ENCODE data around the gene CPM. TPM values are rescaled to one million over a fixed set of nuclear protein-coding genes. Genes with fewer than 3 reads are reported as not detected.

Gene CPM
- total and polyA plus RNA-seq, 10 of the 15 experiments (the other 5 are each of a cell fraction or from before 2014, with no cell fraction given), result 0.06 to 1.7 (median 0.41) TPM

DNA sequence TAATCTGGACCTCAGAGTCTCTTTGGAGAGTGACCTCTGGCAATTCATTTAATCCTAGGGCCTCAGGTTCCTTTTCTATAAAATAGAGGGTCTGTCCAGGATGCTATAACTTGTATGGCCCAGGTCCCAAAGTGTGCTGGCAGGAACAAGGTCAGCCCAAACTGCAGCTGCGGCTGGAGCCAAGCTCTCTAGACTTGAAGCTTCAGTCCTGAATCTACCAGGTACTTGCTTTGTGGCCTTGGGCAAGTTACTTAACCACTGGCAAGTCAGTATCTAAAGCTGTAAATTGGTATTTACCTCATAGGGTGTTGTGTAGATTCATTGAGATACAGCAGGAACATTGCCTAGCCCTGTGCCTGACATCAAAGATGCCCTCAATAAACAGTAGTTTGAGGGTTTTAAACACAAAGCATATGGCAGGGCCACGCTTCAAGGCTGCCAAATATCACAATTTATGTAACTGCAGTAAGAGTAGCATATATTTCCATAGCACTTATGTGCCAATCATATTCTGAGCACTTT, 21.7 kb downstream of the CPM start:
- ChIA-PET RAD21 (ENCODE audit: unreplicated experiment) (interaction anchor here (1.1 kb wide), 1 partner anchor 9 kb away, joined by 3 read pairs; no protein-coding TSS in a partner anchor), POLR2A (no interaction called here), CTCF (interaction anchor here (0.6 kb wide), 1 partner anchor 14 kb away, joined by 3 read pairs; no protein-coding TSS in a partner anchor), SMC1A (ENCODE audit: uncharacterized antibody, unreplicated experiment) (interaction anchor here (1.3 to 1.4 kb wide), 2 partner anchors 14 to 869 kb away, joined by 3 to 6 read pairs; no protein-coding TSS in a partner anchor)
- ATAC-seq (no peak), DNase-seq (ENCODE audit: low read depth, low spot score) (no peak), FAIRE-seq (no peak)
- Histone ChIP-seq H3K79me2 (ENCODE audit: control insufficient read depth, insufficient read depth, low read length) (no peaks in the 10 kb centered on the region), H3K9me3 (replicated peaks; ENCODE audit: control insufficient read depth, insufficient read depth, low read length) (no peaks in the 10 kb centered on the region), H3K4me2 (ENCODE audit: control insufficient read depth, insufficient read depth) (no peak overlapping the region), H3K36me3 (ENCODE audit: control insufficient read depth in 2 of 2, insufficient read depth in 2 of 2, low read length in 1 of 2) (no peaks in the 10 kb centered on the region), H3K4me3 (no peak overlapping the region), H3K4me1 (ENCODE audit: control insufficient read depth, insufficient read depth, low read length) (no peaks in the 10 kb centered on the region), H2AFZ (ENCODE audit: control insufficient read depth, low read depth, low read length) (no peak overlapping the region), H3K27ac (ENCODE audit: control insufficient read depth, insufficient read depth) (no peak overlapping the region), H4K20me1 (ENCODE audit: control insufficient read depth, insufficient read depth) (no peaks in the 10 kb centered on the region), H3K9ac (ENCODE audit: control insufficient read depth, insufficient read depth, low read length) (no peak overlapping the region), H3K27me3 (replicated peaks in 1 of 2; ENCODE audit: control insufficient read depth in 2 of 2, insufficient read depth in 2 of 2, low read length in 1 of 2) (no peaks in the 10 kb centered on the region)
- no TSS peak for BruUV-seq (replicated peaks)
- TF ChIP-seq BACH1 (IDR thresholded peaks at IDR 0.05; ENCODE audit: borderline replicate concordance) (no peak), ETV6 (conservative IDR thresholded peaks at IDR 0.05 in 1 of 2, IDR thresholded peaks at IDR 0.05 in 1 of 2; ENCODE audit: borderline replicate concordance in 1 of 2, low read depth in 1 of 2) (no peak), FOXM1 (IDR thresholded peaks at IDR 0.05; ENCODE audit: low read depth, low read length) (no peak), TCF12 (IDR thresholded peaks at IDR 0.05; ENCODE audit: low read depth, low read length) (no peak), POLR2A (IDR thresholded peaks at IDR 0.05; ENCODE audit: low read depth, low read length) (no peak), POLR2AphosphoS2 (IDR thresholded peaks at IDR 0.05; ENCODE audit: low read depth, low read length) (no peak), SUPT20H (IDR thresholded peaks at IDR 0.05; ENCODE audit: borderline replicate concordance, control insufficient read depth, low read depth, low read length) (no peak), SRF (IDR thresholded peaks at IDR 0.05; ENCODE audit: low read depth in 2 of 2, low read length in 2 of 2) (no peak), HDGF (IDR thresholded peaks at IDR 0.05) (no peak), PML (IDR thresholded peaks at IDR 0.05; ENCODE audit: low read length) (no peak), RCOR1 (conservative IDR thresholded peaks at IDR 0.05; ENCODE audit: low read depth, low read length) (no peak), MEF2A (IDR thresholded peaks at IDR 0.05; ENCODE audit: insufficient read depth, low read depth, low read length) (no peak), PRDM15 (CRISPR knock-in tag; IDR thresholded peaks at IDR 0.05) (no peak), EP300 (IDR thresholded peaks at IDR 0.05; ENCODE audit: borderline replicate concordance in 1 of 2, control insufficient read depth in 1 of 2, low read depth in 2 of 2, low read length in 2 of 2) (no peak), SIX5 (IDR thresholded peaks at IDR 0.05; ENCODE audit: low read depth, low read length, severe bottlenecking) (no peak), FOS (IDR thresholded peaks at IDR 0.05; ENCODE audit: borderline replicate concordance, extremely low read depth, insufficient read length) (no peak)
- 20% methylated on average over 2 of the region's 2 CpGs for WGBS (ENCODE audit: insufficient coverage, insufficient replicate concordance, low lambda C conversion rate, missing lambda C conversion rate)
- intact Hi-C loops (cut with micrococcal nuclease; ENCODE audit: unreplicated experiment), result no loop called here
- in situ Hi-C loops (cut with MboI), result no loop called here

All from GM12878 (cell line).